PC-3 (cell line): ENCODE measurements around the gene ZMAT1. TPM values are rescaled to one million over a fixed set of nuclear protein-coding genes. Genes with fewer than 3 reads are reported as not detected.

ENCODE experiments used
- ATAC-seq: fragments of 200-7000 bp; cut with Tn5 transposase; 2 replicates; pipeline ENCODE4 v1.9.1; 2020; ENCODE audit warnings: mild to moderate bottlenecking, moderate library complexity
- BruUV-seq: library from RNA; stranded (reverse); fragments of 400-500 nt; replicated peaks from 2 replicates; lab custom pipeline; 2021; lab: Mats Ljungman, UMichigan
- CTCF ChIA-PET: fragments of 300-600 bp; sonication (Branson Sonifier 250); formaldehyde crosslinking; loops from one replicate; lab custom pipeline; 2022; ENCODE audit warnings: antibody characterized with exemption; lab: Charles Lee
- POLR2A ChIA-PET: fragments of 300-600 bp; sonication (Branson Sonifier 250); formaldehyde crosslinking; loops from one replicate; lab custom pipeline; 2022; ENCODE audit warnings: antibody characterized with exemption; ENCODE audit not compliant: unreplicated experiment; lab: Charles Lee
- DNase-seq: peaks from one replicate; pipeline ENCODE4 v3.0.0-alpha.2; 2015
- H2AFZ ChIP-seq: fragments of 300-600 bp; sonication (generic); 2 replicates; pipeline ENCODE4 v1.6.0; 2016; ENCODE audit warnings: antibody characterized with exemption, low read length
- H3F3A ChIP-seq: fragments of 300-600 bp; sonication (generic); one replicate; pipeline ENCODE4 v1.6.0; 2017; ENCODE audit warnings: antibody characterized with exemption, low read length, control low read depth, mild to moderate bottlenecking; ENCODE audit not compliant: unreplicated experiment
- H3K27ac ChIP-seq: fragments of 300-600 bp; sonication (generic); 2 replicates; pipeline ENCODE4 v1.5.1; 2016; ENCODE audit warnings: mild to moderate bottlenecking, low read length
- H3K27me3 ChIP-seq: fragments of 300-600 bp; sonication (generic); 2 replicates; pipeline ENCODE4 v1.6.1; 2016; ENCODE audit warnings: low read length, mixed read lengths
- H3K36me3 ChIP-seq: fragments of 300-600 bp; sonication (generic); 2 replicates; pipeline ENCODE4 v1.6.1; 2016; ENCODE audit warnings: low read depth, mixed run types, low read length, mixed read lengths
- H3K4me1 ChIP-seq: fragments of 300-600 bp; sonication (generic); 2 replicates; pipeline ENCODE4 v1.5.1; 2016; ENCODE audit warnings: low read length; ENCODE audit not compliant: insufficient read depth
- H3K4me2 ChIP-seq: fragments of 300-600 bp; sonication (generic); 2 replicates; pipeline ENCODE4 v1.6.0; 2016; ENCODE audit warnings: low read length
- H3K4me3 ChIP-seq: fragments of 300-600 bp; sonication (generic); 2 replicates; pipeline ENCODE4 v1.5.1; 2016; ENCODE audit warnings: mild to moderate bottlenecking, low read length, mixed read lengths
- H3K79me2 ChIP-seq: fragments of 300-600 bp; sonication (generic); 2 replicates; pipeline ENCODE4 v1.6.1; 2017; ENCODE audit warnings: low read length, mixed read lengths
- H3K9ac ChIP-seq: fragments of 300-600 bp; sonication (generic); 2 replicates; pipeline ENCODE4 v1.6.0; 2016; ENCODE audit warnings: mild to moderate bottlenecking, low read length
- H3K9me2 ChIP-seq: fragments of 300-600 bp; sonication (generic); replicated peaks from 2 replicates; pipeline ENCODE4 v1.6.1; 2016; ENCODE audit warnings: mixed run types, low read length, mixed read lengths
- H3K9me3 ChIP-seq: fragments of 300-600 bp; sonication (generic); 2 replicates; pipeline ENCODE4 v1.6.1; 2016; ENCODE audit warnings: low read length, mixed read lengths
- H4K20me1 ChIP-seq: fragments of 300-600 bp; sonication (generic); 2 replicates; pipeline ENCODE4 v1.6.1; 2016; ENCODE audit warnings: low read length, mixed read lengths
- EZH2 ChIP-seq: fragments of 300-600 bp; sonication (generic); IDR thresholded peaks from one replicate; pipeline ENCODE4 v1.6.1; 2017; ENCODE audit warnings: antibody characterized with exemption, mild to moderate bottlenecking, low read length; ENCODE audit not compliant: unreplicated experiment
- EZH2phosphoT487 ChIP-seq: fragments of 300-600 bp; sonication (generic); IDR thresholded peaks from 2 replicates; pipeline ENCODE4 v1.6.1; 2018; ENCODE audit warnings: mild to moderate bottlenecking, antibody characterized with exemption, low read length, borderline replicate concordance
- intact Hi-C: fragments of 100-400 bp; cut with micrococcal nuclease; formaldehyde crosslinking; loops from 2 replicates; pipeline ENCODE4 v1.9.0; 2023
- total RNA-seq: library from RNA; depleted of rRNA; stranded (reverse); fragments of >200 nt; gene quantifications from 2 replicates; pipeline ENCODE4 v1.2.3, GENCODE V29; 2014
- TF ChIP-seq, protein P1 (sequence below): fragments of 300-600 bp; sonication (generic); conservative IDR thresholded peaks from 2 replicates; pipeline ENCODE4 v1.5.1; 2017; ENCODE audit warnings: antibody characterized with exemption, low read depth, mild to moderate bottlenecking, low read length

ZMAT1 gene
- total RNA-seq, 1 experiment from 2014 or later, result not detected

DNA sequence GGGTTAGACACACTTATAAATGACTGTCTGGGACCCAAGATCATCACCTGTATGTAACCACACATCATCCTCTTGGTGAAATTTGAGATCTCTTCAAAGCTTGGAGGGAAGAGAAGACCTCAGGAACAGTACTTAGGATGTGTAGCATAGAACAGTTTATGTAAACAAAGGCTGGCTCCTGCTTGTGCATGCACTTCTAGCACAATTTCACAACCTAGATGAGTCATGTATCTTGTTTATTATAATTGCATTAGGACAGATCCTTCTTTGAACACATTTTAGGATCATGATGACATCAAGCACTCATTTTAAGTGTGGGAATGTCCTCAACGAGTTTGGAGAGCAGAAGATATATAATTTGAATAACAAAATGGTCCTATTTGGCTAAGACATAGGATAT is 26.3 kb upstream of the ZMAT1 start:
- no peaks in the 10 kb centered on the region for H4K20me1 ChIP-seq
- BruUV-seq, result no TSS peak
- no peak overlapping the region for H3K4me2 ChIP-seq
- no peaks in the 10 kb centered on the region for H3K4me1 ChIP-seq
- H3F3A ChIP-seq, result no peaks in the 10 kb centered on the region
- no peak overlapping the region for H3K9ac ChIP-seq
- H3K9me3 ChIP-seq, result no peaks in the 10 kb centered on the region
- TF ChIP-seq EZH2, result no peak
- TF ChIP-seq, protein P1, sequence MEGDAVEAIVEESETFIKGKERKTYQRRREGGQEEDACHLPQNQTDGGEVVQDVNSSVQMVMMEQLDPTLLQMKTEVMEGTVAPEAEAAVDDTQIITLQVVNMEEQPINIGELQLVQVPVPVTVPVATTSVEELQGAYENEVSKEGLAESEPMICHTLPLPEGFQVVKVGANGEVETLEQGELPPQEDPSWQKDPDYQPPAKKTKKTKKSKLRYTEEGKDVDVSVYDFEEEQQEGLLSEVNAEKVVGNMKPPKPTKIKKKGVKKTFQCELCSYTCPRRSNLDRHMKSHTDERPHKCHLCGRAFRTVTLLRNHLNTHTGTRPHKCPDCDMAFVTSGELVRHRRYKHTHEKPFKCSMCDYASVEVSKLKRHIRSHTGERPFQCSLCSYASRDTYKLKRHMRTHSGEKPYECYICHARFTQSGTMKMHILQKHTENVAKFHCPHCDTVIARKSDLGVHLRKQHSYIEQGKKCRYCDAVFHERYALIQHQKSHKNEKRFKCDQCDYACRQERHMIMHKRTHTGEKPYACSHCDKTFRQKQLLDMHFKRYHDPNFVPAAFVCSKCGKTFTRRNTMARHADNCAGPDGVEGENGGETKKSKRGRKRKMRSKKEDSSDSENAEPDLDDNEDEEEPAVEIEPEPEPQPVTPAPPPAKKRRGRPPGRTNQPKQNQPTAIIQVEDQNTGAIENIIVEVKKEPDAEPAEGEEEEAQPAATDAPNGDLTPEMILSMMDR, result no peak
- no peak for TF ChIP-seq EZH2phosphoT487
- no peaks in the 10 kb centered on the region for H3K27me3 ChIP-seq
- intact Hi-C loops, result no loop called here
- H2AFZ ChIP-seq, result no peak overlapping the region
- CTCF ChIA-PET, result no interaction called here
- H3K79me2 ChIP-seq, result no peaks in the 10 kb centered on the region
- POLR2A ChIA-PET, result no interaction called here
- H3K36me3 ChIP-seq, result no peaks in the 10 kb centered on the region
- H3K27ac ChIP-seq, result no peak overlapping the region
- H3K9me2 ChIP-seq, result no peaks in the 10 kb centered on the region
- H3K4me3 ChIP-seq, result no peak overlapping the region
- no peak for ATAC-seq
- no peak for DNase-seq

DNA sequence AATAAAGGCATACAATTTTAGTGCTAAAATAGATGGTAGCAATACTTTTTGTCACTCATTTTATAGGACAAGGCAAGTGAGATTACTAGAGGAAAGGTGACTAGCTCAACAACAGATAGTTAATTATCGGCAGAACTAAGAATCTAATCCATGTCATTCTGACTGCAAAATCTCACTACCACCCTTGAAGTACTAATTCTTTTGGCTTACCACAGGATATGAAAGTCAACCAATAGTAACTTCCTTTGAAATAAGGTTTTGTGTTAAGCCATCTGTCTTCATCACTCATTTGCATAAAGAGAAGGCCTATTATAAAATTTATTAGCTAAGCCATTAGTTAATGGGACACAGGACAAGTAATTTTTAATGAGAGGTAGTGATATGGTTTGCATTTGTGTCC is 25.3 kb upstream of the ZMAT1 start:
- CTCF ChIA-PET, result no interaction called here
- BruUV-seq, result no TSS peak
- intact Hi-C loops, result no loop called here

DNA sequence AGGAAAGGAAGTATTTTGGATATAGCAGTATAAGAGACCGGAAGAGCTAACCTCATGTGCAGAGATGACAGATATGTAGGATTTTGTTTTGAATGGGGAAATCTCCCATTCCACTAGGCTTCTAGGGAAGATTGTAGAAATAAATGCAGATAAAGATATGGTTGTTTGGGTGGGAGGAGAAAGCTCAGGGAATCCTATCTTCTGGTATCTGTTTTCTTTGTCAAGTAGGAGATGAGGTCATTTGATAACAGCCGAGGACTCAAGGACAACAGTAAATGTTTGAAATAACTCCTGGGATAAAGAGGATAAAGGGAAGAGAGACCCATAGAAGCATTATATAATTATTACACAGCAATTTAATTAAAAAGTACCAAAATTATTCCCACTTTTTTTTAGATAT is 24.7 kb upstream of the ZMAT1 start:
- Histone ChIP-seq H3K4me3 (no peak overlapping the region), H3K27ac (no peak overlapping the region), H3K36me3 (no peaks in the 10 kb centered on the region), H3K9me2 (no peaks in the 10 kb centered on the region), H4K20me1 (no peaks in the 10 kb centered on the region), H3F3A (no peaks in the 10 kb centered on the region), H3K27me3 (no peaks in the 10 kb centered on the region), H3K9me3 (no peaks in the 10 kb centered on the region), H3K4me1 (no peaks in the 10 kb centered on the region), H3K9ac (no peak overlapping the region), H2AFZ (no peak overlapping the region), H3K79me2 (no peaks in the 10 kb centered on the region), H3K4me2 (no peak overlapping the region)
- ATAC-seq, result no peak
- POLR2A ChIA-PET, result no interaction called here
- TF ChIP-seq EZH2phosphoT487, result no peak
- TF ChIP-seq, protein P1, result no peak
- TF ChIP-seq EZH2, result no peak
- CTCF ChIA-PET, result no interaction called here
- BruUV-seq, result no TSS peak
- DNase-seq, result no peak
- intact Hi-C loops, result no loop called here

More for the DNA sequence above, 25.3 kb upstream of the ZMAT1 start:
- H3K27me3 ChIP-seq, result no peaks in the 10 kb centered on the region
- H3K4me3 ChIP-seq, result no peak overlapping the region
- H3K27ac ChIP-seq, result no peak overlapping the region
- H3K4me1 ChIP-seq, result no peaks in the 10 kb centered on the region
- H3K9ac ChIP-seq, result no peak overlapping the region
- H3K79me2 ChIP-seq, result no peaks in the 10 kb centered on the region
- no peak overlapping the region for H3K4me2 ChIP-seq
- no peaks in the 10 kb centered on the region for H3K9me2 ChIP-seq
- POLR2A ChIA-PET, result no interaction called here
- H3K9me3 ChIP-seq, result no peaks in the 10 kb centered on the region
- H3F3A ChIP-seq, result no peaks in the 10 kb centered on the region
- TF ChIP-seq EZH2phosphoT487 (no peak), EZH2 (no peak)
- TF ChIP-seq, protein P1, result no peak
- no peak for ATAC-seq
- H3K36me3 ChIP-seq, result no peaks in the 10 kb centered on the region
- no peak for DNase-seq
- no peak overlapping the region for H2AFZ ChIP-seq
- H4K20me1 ChIP-seq, result no peaks in the 10 kb centered on the region
